GM04503 (cell line): ENCODE results near the gene MAP3K20.

Source experiments
- DNase-seq: peaks from one replicate; pipeline ENCODE4 v3.0.0-alpha.2; 2012; ENCODE audit warnings: low read depth

The MAP3K20 gene

DNA sequence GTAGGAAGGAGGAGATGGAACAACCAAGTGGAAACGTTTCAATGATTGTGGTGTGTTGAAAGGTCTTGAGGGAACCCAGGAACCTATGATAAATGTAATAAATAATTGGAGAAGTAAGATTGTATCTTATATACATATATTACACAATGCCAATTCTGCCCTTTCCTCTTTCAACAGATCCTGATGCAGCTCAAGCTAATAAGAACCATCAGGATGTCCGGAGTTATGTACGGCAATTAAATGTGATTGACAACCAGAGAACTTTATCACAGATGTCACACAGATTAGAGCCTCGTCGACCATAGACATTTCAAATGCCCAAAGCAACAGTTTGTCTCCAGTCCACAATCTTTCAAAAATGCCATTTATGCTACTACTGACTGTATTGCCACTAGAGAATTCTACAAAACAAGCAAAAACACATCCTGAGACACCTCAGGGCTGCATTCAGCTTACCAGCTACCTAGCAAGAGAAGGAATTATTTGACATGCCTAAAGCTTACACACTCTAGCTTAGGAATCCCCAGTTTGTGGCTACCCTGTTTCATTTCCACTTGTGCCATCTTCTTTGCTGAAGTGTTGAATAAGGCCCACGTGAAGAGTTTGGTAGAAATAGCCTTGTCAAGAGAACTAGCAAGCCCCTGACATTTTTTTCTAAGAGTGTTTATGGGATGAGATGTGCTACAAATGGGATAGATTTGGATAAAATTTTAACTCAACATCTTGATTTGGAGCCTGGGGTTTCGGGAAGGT lies 24.0 kb upstream of the MAP3K20 start:
- no peak for DNase-seq

DNA sequence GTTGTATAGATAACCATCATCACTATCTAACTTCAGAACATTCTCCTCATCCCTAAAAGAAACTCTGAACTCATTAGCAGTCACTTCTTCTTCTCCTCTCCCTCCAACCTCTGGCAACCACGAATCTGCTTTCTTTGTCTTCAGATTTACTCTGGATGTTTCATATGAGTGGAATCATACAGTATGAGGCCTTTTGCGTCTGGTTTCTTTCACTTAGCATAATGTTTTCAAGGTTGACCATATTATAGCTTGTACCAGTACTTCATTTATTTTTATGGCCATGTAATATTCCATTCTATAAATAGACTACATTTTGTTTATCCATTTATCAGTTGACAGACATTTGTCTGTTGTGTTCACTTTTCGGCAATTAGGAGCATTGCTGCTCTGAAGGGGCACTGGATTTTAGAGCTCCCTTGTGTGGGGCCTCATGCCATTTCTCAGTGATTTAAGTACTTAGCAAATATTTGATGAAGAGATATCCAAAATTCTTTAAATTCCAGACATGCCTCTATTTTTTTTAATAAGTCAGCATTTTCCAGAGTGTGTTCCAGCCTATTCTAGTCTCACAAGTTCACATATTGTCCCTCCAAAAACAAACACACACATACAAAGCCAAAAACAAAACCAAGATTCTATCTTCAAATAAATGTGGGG lies 22.5 kb upstream of the MAP3K20 start:
- DNase-seq, result no peak

DNA sequence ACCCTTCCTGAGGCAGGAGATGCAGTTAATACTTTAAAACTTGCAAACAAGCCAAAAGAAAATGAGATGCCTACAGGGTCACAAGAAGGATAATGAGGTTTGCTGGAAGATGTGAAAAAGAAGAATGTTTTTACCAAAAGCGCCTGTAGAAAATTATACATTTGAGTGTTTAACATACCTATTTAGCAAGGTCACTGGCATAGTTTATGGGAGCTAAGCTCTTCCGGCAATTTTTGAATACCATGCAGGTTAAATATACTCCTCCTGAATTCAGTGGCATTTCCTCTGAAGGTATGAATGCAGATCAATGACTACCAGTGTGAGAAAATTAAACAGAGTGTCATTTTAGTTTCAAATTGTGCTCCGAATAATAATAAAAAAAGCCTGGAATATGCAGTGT lies 21.2 kb upstream of the MAP3K20 start:
- DNase-seq, result no peak

DNA sequence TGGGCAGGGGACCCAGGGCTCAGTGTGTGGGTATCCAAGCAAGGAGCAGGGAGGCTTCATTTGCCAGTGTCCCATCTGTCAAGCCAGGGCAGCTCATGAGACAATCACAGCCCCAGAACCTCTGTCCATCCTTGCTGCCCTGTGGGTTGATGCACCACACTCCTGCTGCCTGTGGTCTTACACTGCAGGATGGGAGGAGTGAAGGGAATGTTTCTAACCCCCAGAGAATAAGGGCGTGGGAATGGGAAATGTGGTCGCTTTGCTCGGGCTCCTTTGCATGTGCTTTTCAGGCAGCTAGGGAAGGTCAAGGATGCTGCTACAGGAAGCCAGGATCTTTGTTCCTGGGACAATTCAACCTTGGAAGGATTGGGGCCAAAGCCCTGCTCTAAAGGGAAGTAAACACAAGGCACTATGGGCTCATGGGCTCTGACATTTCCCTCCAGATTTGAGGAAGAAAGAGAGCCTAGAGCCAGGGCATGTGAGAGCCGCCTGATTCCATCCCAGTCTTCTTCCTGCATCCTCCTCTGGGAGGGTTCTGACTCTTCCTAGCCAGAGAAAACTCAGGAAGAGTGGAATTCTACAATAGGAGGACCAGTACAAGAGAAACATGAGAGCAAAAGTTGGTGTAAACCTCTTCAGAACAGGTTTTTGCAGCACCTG lies 18.8 kb upstream of the MAP3K20 start:
- DNase-seq, result no peak

DNA sequence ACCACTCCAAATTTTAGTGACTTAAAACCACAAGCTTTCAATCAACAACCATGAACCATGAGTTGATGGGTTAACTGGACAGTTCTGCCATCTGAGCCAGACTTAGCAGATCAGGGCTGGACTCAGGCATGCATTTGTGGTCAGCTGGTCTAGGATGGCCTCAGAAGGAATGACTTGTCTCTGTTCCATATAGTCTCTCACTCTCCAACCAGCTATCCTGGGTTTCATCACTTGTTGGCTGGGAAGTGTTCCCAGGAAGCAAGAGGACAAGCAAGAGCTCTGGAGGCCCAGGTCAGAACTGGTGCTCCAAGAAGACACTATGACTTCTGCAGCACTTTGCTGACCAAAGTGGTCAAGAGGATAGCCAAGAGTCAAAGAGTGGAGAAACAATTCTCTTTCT lies 17.5 kb upstream of the MAP3K20 start:
- DNase-seq, result peak; percentile 87

DNA sequence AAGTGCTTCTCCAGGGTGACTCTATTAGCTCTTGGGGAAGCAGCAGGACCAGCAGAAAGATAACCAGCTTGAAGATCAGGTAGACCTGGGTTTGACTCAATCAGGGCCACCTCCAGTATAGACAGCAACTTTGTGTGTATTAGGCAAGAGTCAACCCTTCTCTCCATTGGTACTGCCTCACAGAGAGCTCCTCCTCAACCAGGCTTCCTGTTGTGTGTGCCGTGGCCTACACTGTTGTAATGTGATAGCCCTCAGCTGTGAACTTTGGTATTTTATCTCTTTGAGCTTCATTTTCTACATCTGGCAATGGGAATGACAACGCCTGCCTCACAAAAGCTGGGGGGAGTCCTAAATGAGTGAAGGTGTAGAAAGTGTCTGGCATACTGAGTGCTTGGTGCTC lies 17.0 kb upstream of the MAP3K20 start:
- DNase-seq, result no peak

DNA sequence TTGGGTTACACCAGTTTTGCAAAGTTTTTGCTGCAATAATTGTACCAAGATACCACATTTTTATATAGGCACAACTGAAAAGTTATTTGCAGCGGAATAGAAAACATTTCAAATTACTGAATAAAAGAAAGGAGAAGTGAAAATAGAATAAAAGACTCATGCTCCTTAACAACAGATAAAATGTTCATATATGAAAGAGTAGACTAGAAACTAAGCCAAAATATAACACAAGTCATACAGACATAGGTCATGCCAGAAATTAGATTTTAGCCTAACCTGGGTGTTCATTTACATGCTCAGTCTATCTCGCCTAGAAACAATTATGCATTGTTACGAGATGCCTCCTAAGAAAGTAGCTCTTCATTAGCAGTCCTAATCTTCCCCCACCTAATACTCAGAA lies 16.4 kb upstream of the MAP3K20 start:
- DNase-seq, result no peak

DNA sequence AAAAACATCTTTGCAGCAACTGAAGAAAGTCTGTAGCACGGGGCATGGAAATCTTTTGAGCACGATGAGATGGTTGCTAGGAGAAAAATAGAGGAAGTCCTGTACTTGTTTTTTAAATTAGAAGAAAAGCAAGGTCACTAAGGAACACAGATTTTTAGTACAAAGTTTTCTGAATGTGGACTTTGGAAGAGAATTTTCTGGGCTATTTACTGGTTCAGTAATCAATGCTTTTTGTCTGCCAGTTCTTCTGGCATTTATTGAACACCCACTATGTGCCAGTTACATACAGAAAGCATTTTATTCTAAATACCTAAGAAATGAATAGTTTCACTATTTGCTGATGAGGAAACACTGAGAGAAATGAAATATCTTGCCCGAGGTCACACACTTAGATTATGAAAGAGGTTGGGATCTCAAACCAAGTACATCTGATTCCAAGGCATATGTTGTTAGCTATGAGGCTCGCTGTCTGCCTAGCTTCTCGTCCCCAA lies 15.6 kb upstream of the MAP3K20 start:
- no peak for DNase-seq

DNA sequence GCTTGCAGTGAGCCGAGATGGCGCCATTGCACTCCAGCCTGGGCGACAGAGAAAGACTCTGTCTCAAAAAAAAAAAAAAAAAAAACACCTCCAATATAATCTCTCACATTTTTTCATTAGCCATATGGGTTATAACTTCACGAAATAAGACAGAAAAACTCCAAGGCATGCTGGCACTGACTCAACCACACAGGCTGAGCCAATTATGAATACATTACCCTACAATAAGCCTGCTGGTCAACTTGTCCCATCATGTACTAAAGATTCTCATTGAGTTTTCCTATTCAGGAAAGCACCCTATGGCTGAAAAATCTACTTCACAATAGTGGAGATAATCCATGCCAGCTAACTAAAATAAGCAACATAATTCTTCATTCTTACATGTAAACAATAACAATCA lies 12.8 kb upstream of the MAP3K20 start:
- no peak for DNase-seq

DNA sequence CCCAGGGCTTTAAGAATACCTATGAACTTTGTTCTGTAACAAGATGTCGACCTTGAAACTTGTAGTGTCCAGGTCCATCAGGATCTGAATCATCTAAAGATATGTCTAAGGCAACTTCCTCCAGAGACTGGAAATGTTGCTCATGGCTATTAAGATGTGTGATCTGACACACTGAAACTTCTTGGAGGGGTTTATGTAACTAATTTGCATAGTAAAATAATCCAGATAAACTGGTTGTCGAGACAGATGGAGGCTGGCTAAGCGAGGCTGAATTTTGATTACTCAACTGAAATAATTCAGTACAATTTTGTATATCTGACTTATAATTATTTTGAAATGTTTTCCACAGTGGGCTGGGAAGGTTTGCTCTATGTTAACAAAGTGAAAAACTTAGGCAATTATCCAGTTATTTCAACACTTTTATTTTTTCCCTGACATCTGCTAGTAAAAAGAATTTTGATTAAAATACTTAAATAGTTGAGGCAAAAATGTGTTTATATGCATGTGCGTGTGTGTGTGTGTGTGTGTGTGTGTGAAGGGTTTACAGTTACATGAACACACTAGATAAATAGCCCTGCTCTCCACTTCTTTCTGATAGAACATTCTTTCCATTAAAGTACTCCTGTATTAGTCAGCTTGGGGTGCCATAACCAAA lies 11.4 kb upstream of the MAP3K20 start:
- no peak for DNase-seq

DNA sequence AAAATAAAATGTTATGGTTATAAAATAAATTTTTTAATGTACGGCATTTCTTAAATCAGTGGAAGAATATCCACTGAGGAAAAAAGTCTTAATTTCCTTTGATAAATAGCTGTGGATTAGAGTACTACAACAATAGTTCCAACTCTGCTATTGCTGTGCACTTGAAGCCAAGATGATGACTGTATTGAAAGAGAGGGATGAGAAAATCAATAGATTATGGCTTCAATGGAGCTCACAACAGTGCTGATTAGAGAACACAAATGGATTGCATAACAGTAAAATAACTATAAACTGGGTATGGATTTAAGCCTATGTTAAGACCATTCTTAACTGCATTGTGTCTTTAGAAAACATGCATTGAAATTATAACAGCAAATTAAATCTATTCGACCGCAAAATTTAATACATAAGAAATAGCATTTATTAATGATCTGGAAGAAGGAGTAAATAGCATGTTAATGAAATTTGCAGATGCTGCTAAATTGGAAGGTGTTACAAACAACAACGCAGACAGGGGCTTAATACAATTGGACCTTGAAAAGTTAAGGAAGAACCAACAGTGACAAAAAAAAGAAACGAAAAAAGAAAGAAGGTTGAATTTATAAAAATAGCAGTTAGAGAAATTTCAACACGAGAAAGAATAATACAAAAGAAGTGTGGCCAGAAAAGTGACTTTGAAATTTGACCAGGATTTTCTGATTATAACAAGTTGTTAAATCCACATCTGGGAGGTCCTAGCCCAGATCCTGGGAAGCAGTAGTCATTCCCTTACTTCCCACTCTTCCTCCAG lies 8.6 kb upstream of the MAP3K20 start:
- DNase-seq, result no peak

DNA sequence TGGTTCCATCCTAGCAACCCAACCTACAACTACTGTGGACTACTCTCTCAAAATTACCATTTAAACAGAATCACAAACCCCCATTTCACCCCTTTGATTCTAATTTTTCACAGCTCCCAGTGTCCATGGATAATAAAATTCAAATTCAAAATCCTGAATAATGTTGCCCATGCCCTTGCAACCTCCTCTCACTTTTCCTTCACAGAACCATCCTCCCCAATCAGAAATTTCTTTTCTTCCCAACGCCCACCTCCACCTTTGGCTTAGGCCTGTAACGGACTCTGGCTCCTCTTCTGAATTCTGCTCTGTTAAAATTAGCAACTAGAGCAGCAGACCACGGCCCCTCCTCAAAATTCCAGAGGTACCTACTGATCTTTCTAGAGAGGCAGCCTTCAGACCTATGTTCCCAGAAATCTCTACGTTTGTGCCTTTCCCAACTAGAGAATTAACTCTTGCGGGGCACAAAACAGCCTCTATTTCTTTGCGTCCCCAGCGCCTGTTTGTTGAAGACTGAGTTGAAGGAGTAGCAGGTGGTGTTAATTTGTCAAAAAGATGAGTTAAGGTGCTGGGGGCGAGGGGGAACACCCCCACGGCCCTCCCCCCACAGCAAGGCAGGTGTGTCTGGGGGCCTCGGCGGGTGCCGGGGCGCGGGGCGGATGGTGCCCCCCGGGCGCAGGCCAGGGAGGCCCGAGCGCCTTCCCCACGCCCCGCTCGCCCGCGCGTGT lies 428 bp upstream of the MAP3K20 start:
- no peak for DNase-seq

DNA sequence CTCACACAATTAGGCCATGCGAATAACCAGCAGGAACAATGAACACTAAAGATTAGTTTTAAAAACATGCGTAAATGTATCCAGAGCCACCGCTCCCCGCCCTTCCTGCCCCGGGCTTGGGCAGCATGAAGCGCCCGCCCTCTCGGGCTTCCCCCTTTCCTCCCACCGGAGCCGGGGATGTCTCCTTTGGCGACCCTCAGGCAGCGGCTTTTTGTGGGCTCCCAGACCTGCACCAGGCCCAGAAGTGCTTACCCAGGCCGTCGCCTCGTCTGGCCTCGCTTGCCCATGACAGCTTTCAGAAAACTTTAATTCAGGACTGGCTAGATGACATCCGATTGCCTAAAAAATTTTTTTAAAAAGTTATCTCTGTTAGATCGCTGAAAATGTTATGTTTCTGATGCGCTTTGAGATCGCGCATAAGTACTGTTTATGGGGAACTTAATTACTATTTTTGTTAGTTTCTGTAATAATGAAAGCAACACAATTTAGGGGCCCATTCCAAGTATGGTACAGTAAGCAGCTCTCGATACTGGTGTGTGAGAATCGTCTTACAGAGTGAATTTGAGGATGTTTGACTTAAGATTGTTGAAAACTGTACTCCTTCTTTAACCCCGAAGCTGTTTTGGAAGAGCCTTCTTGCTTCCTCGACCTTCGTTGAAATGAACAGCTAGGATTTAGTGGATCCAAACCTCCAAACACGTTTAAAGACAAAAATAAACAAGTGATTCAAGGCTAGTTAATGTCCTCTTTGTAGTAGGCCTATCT lies 1.1 kb downstream of the MAP3K20 start:
- DNase-seq, result no peak

DNA sequence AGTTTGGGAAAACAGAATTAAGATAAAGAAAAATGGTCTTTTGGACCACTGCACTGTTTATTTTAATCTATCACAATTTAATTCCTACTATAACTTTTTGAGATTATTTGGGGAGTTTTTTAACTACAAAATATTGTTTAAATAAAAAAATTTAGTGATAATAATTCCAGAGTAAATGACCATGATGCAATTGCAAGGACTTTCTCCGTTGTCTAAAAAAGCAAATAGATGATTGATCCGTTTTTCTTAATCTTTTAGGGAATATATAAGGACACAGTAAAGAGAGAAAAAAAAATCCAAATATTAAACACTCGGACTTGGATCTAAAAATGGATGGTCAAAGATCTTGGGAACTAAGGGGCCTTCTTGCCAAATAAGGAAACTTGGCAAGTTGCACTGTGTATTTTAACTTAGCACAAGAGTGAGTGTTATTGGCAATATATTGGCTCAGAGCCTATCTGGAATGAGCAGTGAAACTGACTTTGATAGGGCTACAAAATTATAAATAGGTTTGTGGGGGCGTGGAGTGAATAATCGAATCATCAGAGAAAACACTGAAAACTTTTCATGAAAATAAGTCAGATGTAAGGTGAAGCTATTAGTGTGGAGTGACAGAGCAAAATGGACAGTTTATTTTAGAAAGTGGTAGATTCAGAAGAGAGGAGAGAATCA lies 2.0 kb downstream of the MAP3K20 start:
- DNase-seq, result no peak

DNA sequence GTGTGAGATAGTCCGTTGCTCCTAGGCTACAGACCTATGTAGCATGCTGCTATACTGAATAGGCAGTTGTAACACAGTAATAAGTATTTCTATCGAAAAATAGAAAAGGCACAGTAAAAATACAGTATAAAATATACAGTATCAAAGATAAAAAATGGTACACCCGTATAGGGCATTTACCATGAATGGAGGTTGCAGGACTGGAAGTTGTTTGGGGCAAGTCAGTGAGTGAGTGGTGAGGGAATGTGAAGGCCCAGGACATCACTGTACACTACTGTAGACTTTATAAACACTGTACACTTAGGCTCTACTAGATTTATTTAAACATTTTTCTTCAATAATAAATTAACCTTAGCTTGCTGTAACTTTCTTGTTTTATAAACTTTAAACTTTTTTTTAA lies 3.5 kb downstream of the MAP3K20 start:
- DNase-seq, result no peak

DNA sequence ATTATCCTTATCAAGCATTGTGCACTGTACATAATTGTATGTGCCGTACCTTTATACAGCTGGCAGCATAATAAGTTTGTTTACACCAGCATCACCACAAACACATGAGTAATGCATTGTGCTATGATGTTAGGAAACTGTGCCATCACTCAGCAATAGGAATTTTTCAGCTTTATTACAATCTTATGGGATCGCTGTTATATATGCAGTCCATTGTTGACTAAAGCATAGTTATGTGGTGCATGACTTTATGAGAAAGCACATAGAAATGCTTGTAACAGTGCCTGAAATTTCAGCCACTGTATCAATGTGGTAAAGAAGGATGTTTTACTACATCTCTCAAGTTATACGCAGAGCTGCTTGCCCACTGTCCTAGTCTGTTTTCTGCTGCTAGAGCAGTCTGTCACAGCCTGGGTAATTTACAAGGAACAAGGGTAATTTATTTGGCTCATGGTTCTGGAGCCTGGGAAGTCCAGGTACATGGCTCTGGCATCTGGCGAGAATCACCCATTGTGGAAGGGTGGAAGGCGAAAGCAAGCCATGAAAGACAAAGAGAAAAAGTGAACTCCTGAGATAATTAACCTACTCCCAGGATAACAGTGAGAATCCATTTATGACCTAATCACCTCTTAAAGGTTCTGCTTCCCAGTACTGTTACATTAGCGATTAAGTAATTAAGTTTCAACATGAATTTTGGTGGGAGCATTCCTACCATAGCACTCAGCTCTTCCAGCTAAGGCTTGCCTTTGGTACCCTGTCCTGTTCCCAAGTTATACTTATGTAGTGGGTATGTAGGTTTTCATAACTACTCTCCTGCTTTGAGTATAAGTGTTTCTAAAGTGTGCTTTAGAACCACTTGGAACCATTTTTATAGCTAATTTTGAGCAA lies 4.6 kb downstream of the MAP3K20 start:
- DNase-seq, result peak; percentile 97

DNA sequence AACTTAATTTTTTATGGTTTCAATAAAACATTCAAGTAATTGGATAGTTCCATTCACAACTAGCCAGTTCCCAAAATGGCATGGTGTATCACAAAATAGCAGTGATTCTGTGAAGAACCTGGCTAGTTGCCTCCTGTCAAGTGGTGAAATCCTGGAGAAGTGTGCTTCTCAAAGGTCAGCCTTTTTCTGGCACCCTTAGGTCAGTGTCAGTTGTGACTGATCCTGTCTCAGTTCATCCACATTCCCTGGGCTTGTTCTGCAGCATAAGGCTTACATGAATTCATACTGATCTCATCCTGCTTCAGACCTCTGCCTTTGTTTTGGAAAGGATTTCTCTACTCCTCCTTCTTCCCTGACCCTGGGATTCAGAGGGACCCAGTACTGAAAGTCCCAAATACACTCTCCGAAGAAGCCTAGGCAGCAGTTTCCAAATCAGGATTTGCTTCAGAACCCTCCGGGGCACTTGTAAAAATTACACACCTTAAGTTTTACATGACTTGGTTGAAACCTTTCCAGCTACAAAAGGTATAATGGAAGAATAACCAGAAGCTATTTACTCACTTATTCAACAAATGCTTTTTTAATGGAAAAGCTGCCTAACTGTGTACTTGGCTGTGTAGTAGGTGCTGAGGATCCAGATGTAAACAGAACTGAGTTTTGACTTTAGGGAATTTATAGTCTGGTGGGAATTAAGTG lies 11.0 kb downstream of the MAP3K20 start:
- DNase-seq, result no peak

DNA sequence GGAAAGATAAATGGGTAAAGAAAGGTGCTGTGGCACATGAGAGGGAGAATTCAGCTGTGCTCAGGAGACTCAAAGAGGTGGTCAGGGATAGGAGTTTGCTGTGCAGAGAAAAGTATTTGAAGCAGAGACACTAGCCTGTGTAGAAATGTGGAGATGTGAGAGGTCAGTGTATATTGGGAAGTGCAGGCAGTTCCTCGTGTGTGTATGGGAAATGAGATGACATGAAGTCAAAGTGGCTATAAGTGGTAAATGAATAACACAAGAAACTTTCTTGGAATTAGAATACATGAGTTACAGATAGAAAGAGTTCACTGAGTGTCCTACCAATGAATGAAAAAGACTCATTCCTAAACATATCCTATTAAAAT lies 11.6 kb downstream of the MAP3K20 start:
- no peak for DNase-seq
